GM18517 (cell line): ENCODE data around the gene TMIGD1.

Experiments
- ATAC-seq: cut with Tn5 transposase; IDR thresholded peaks from one replicate; pipeline ENCODE4 v1.9.1; 2021; ENCODE audit warnings: mild to moderate bottlenecking, moderate library complexity; ENCODE audit not compliant: unreplicated experiment

TMIGD1 gene

GRCh38 chr17:30333503-30334360, at the start of gene TMIGD1:
TSS of gene TMIGD1 (minus strand) at chr17:30334057. CDS start at chr17:30332133, 1,924 bp downstream.
- ATAC-seq, result no peak

GRCh38 chr17:30382345-30382744, 48.5 kb upstream of the TMIGD1 start:
- ATAC-seq, result no peak

- no peak for ATAC-seq
Measured at GRCh38 chr17:30381340-30381659, 47.4 kb upstream of the TMIGD1 start.

- ATAC-seq, result no peak
Measured at GRCh38 chr17:30380643-30381339, 46.9 kb upstream of the TMIGD1 start.

GRCh38 chr17:30379903-30380381, 46.1 kb upstream of the TMIGD1 start:
- no peak for ATAC-seq

- peak; percentile 25 for ATAC-seq
Measured at GRCh38 chr17:30379303-30379902, 45.5 kb upstream of the TMIGD1 start.

- peak; percentile 77 for ATAC-seq
Measured at GRCh38 chr17:30378825-30379302, 45.0 kb upstream of the TMIGD1 start, which contains the start of gene CPD. TSS of gene CPD (plus strand) at chr17:30378927. CDS start at chr17:30378981, 54 bp downstream.

GRCh38 chr17:30378241-30378824, 44.5 kb upstream of the TMIGD1 start:
- ATAC-seq, result peak; percentile 18

GRCh38 chr17:30377574-30378240, 43.9 kb upstream of the TMIGD1 start:
- no peak for ATAC-seq

- ATAC-seq, result no peak
Measured at GRCh38 chr17:30376621-30377452, 43.0 kb upstream of the TMIGD1 start.

GRCh38 chr17:30375661-30376060, 41.8 kb upstream of the TMIGD1 start:
- ATAC-seq, result no peak

- no peak for ATAC-seq
Measured at GRCh38 chr17:30372755-30373154, 38.9 kb upstream of the TMIGD1 start.

- no peak for ATAC-seq
Measured at GRCh38 chr17:30369995-30370394, 36.1 kb upstream of the TMIGD1 start.

GRCh38 chr17:30368912-30369720, 35.3 kb upstream of the TMIGD1 start:
- ATAC-seq, result no peak

- ATAC-seq, result no peak
Measured at GRCh38 chr17:30366536-30366935, 32.7 kb upstream of the TMIGD1 start.

- ATAC-seq, result peak; percentile 82
Measured at GRCh38 chr17:30363715-30364202, 29.9 kb upstream of the TMIGD1 start.

GRCh38 chr17:30361766-30362279, 28.0 kb upstream of the TMIGD1 start:
- no peak for ATAC-seq

- ATAC-seq, result no peak
Measured at GRCh38 chr17:30360086-30360808, 26.4 kb upstream of the TMIGD1 start.
